Suprapubic skin (tissue), 4 donors: ENCODE data around the gene UNKL. TPM values are rescaled to one million over a fixed set of nuclear protein-coding genes. Genes with fewer than 3 reads are reported as not detected.

Experiments used
- DNase-seq, 2 donors: peaks; one replicate each; pipeline ENCODE4 v3.0.0-alpha.2; 2019; ENCODE audit warnings: low spot score in 2 of 2
- H3K27ac ChIP-seq: fragments of 200-600 bp; sonication (generic); one replicate; pipeline ENCODE4 v1.5.1; 2019
- H3K27me3 ChIP-seq: fragments of 200-600 bp; sonication (generic); one replicate; pipeline ENCODE4 v1.5.1; 2019
- H3K36me3 ChIP-seq: fragments of 200-600 bp; sonication (generic); one replicate; pipeline ENCODE4 v1.5.1; 2019
- H3K4me1 ChIP-seq: fragments of 200-600 bp; sonication (generic); one replicate; pipeline ENCODE4 v1.5.1; 2019
- H3K4me3 ChIP-seq: fragments of 200-600 bp; sonication (generic); one replicate; pipeline ENCODE4 v1.5.1; 2019; ENCODE audit warnings: mild to moderate bottlenecking
- H3K9me3 ChIP-seq: fragments of 200-600 bp; sonication (generic); one replicate; pipeline ENCODE4 v1.5.1; 2019
- EP300 ChIP-seq: sonication (generic); formaldehyde crosslinking; IDR thresholded peaks from one replicate; pipeline ENCODE4 v1.6.1; 2017; ENCODE audit warnings: antibody characterized with exemption
- POLR2A ChIP-seq, 2 donors: fragments of 450-650 bp; IDR thresholded peaks; one replicate each; pipeline ENCODE4 v1.6.1; 2017; ENCODE audit warnings: antibody characterized with exemption in 2 of 2, mild to moderate bottlenecking in 2 of 2, moderate library complexity in 2 of 2
- POLR2AphosphoS5 ChIP-seq, 3 donors: sonication (generic); formaldehyde crosslinking; IDR thresholded peaks; one replicate each; pipeline ENCODE4 v1.6.1; 2017; ENCODE audit warnings: antibody characterized with exemption in 3 of 3
- WGBS: methylation state at CpG from one replicate; pipeline ENCODE4 v1.1.5; 2018; 5-methylcytosine and 5-hydroxymethylcytosine counted together
- total RNA-seq, 4 donors: library from RNA; depleted of rRNA; stranded (reverse); fragments of >200 nt; gene quantifications; one replicate each; pipeline ENCODE4 v1.1.0, GENCODE V29; 2016
- TF ChIP-seq, protein P1 (sequence below), 2 donors: fragments of 200-600 bp in 1 of 2; fragments of 450-650 bp in 1 of 2; sonication (generic) in 1 of 2; IDR thresholded peaks; one replicate each; pipeline ENCODE4 v1.5.1; 2016 to 2019; ENCODE audit warnings: antibody characterized with exemption in 2 of 2, mild to moderate bottlenecking in 1 of 2, moderate library complexity in 1 of 2

The UNKL gene
- total RNA-seq, 4 donors from 2014 or later, result 13.0 to 81.0 (median 33.4) TPM

DNA sequence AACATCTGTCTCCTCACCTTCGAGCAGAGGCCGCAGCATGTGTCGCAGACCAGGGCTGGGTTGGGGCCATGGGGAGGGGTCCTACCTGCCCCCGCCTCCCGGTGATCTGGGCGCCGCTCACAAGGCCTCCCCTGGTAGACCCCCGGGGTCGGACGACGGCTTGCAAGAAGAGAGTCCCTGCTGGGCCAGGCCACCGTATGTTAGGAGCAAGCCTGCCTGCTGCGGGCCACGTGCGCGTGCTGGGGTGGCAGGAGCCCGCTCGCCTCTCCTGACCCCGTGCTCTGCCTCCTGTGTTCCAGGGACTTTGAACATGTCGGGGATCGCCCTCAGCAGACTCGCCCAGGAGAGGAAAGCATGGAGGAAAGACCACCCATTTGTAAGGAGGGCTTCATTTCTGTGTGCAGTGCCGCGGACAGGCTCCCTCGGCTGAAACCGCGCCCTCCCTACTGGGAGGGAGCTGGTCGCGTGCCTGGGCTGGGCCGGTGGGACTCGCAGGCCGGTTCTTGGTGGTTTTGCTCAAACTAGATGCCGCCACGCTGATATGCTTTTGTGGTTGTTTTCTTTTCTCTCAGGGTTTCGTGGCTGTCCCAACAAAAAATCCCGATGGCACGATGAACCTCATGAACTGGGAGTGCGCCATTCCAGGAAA, 100.7 kb downstream of the UNKL start:
- Histone ChIP-seq H3K9me3 (no peaks in the 10 kb centered on the region), H3K4me1 (peaks cover 32% of the 10 kb centered on the region), H3K4me3 (no peak overlapping the region), H3K36me3 (peaks cover 53% of the 10 kb centered on the region), H3K27me3 (no peaks in the 10 kb centered on the region), H3K27ac (no peak overlapping the region)
- WGBS, result 88% methylated on average over 33 of the region's 38 CpGs
- DNase-seq, result no peak
- no peak for TF ChIP-seq POLR2A (IDR thresholded peaks at IDR 0.05)
- TF ChIP-seq EP300, result no peak
- no peak for TF ChIP-seq POLR2AphosphoS5 (IDR thresholded peaks at IDR 0.05)
- TF ChIP-seq, protein P1, sequence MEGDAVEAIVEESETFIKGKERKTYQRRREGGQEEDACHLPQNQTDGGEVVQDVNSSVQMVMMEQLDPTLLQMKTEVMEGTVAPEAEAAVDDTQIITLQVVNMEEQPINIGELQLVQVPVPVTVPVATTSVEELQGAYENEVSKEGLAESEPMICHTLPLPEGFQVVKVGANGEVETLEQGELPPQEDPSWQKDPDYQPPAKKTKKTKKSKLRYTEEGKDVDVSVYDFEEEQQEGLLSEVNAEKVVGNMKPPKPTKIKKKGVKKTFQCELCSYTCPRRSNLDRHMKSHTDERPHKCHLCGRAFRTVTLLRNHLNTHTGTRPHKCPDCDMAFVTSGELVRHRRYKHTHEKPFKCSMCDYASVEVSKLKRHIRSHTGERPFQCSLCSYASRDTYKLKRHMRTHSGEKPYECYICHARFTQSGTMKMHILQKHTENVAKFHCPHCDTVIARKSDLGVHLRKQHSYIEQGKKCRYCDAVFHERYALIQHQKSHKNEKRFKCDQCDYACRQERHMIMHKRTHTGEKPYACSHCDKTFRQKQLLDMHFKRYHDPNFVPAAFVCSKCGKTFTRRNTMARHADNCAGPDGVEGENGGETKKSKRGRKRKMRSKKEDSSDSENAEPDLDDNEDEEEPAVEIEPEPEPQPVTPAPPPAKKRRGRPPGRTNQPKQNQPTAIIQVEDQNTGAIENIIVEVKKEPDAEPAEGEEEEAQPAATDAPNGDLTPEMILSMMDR (IDR thresholded peaks at IDR 0.05), result no peak

Other genes with a start within 250 kb of the UNKL start
- 1 to 10 TPM in 1 of 4 donors, not detected in 3; 1.6 TPM for gene TPSG1, start 189.4 kb downstream of the UNKL start, total RNA-seq
- gene TPSB2, start 184.5 kb downstream of the UNKL start, total RNA-seq, result 10 to 100 TPM; 13.0 to 36.9 (median 22.5) TPM
- 10 to 100 TPM in 3 of 4 donors, 1 to 10 TPM in 1; 6.0 to 36.8 (median 16.5) TPM for gene TPSAB1, start 174.0 kb downstream of the UNKL start, total RNA-seq
- 10 to 100 TPM in 1 of 4 donors, under 1 TPM in 2, not detected in 1; 0.38 to 11.6 (median 0.83) TPM for gene TPSD1, start 158.6 kb downstream of the UNKL start, total RNA-seq
- gene UBE2I, start 105.1 kb downstream of the UNKL start, total RNA-seq, result 100 to 1,000 TPM in 3 of 4 donors, 10 to 100 TPM in 1; 72.0 to 165 (median 107) TPM
- gene BAIAP3, start 81.1 kb downstream of the UNKL start, total RNA-seq, result 1 to 10 TPM in 3 of 4 donors, under 1 TPM in 1; 0.87 to 6.2 (median 2.5) TPM
- gene TSR3, start 62.8 kb downstream of the UNKL start, total RNA-seq, result 10 to 100 TPM; 48.5 to 70.2 (median 62.1) TPM
- gene GNPTG, start 62.8 kb downstream of the UNKL start, total RNA-seq, result 10 to 100 TPM; 53.7 to 84.0 (median 69.5) TPM
- gene UQCC4, start 6.0 kb upstream of the UNKL start, total RNA-seq, result 10 to 100 TPM; 13.1 to 41.0 (median 29.3) TPM
- gene PERCC1, start 16.4 kb upstream of the UNKL start, total RNA-seq, result 1 to 10 TPM in 1 of 4 donors, not detected in 3; 1.3 TPM
- 1 to 10 TPM in 1 of 4 donors, under 1 TPM in 2, not detected in 1; 0.34 to 3.5 (median 0.39) TPM for gene CCDC154, start 29.9 kb upstream of the UNKL start, total RNA-seq
- gene CLCN7, start 60.3 kb upstream of the UNKL start, total RNA-seq, result 100 to 1,000 TPM in 2 of 4 donors, 10 to 100 TPM in 2; 61.1 to 134 (median 100) TPM
- not detected for gene PTX4, start 74.2 kb upstream of the UNKL start, total RNA-seq
- 10 to 100 TPM; 28.1 to 86.1 (median 35.2) TPM for gene TELO2, start 78.7 kb upstream of the UNKL start, total RNA-seq
- 10 to 100 TPM in 3 of 4 donors, 1 to 10 TPM in 1; 7.6 to 26.6 (median 18.8) TPM for gene TMEM204, start 119.0 kb upstream of the UNKL start, total RNA-seq
- gene IFT140, start 197.4 kb upstream of the UNKL start, total RNA-seq, result 10 to 100 TPM; 13.8 to 38.4 (median 17.0) TPM
- gene CRAMP1, start 197.7 kb upstream of the UNKL start, total RNA-seq, result 10 to 100 TPM; 15.7 to 39.3 (median 26.1) TPM